Measurements from ENCODE around the gene INPP5A. TPM values are rescaled to one million over a fixed set of nuclear protein-coding genes. Genes with fewer than 3 reads are reported as not detected.
A peak's percentile ranks its signal among the peaks of the same experiment; 100 is the strongest.

INPP5A gene
- total RNA-seq, 1 donor from 2014 or later, result 30.6 TPM

DNA sequence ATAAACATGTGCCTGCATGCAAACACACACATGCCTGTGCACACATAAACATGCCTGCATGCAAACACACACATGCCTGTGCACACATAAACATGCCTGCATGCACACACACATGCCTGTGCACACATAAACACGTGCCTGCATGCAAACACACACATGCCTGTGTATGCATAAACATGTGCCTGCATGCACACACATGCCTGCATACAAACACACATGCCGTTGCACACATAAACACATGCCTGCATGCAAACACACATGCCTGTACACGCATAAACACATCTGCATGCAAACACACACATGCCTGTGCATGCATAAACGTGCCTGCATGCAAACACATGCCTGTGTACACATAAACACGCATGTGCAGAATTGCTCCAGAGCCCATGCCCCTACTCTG lies 226.0 kb downstream of the INPP5A start:
- H3K36me3 Mint-ChIP-seq (ENCODE audit: insufficient read depth), result peaks cover 34% of the 10 kb centered on the region
- peaks cover 5% of the 10 kb centered on the region for H3K9me3 Mint-ChIP-seq (ENCODE audit: low read depth)
- peaks cover 3% of the 10 kb centered on the region for H3K27me3 Mint-ChIP-seq
- H3K27ac Mint-ChIP-seq, result no peak overlapping the region
- DNase-seq (ENCODE audit: low spot score, unreplicated experiment), result no peak
- H3K4me3 Mint-ChIP-seq (ENCODE audit: low read depth), result no peak overlapping the region
- H3K4me1 Mint-ChIP-seq (ENCODE audit: low read depth), result peaks cover 20% of the 10 kb centered on the region
- no peak for TF ChIP-seq CTCF (IDR thresholded peaks at IDR 0.05; ENCODE audit: unreplicated experiment)

- H3K27me3 Mint-ChIP-seq, result peaks cover 3% of the 10 kb centered on the region
- H3K4me3 Mint-ChIP-seq (ENCODE audit: low read depth), result no peak overlapping the region
- peaks cover 5% of the 10 kb centered on the region for H3K9me3 Mint-ChIP-seq (ENCODE audit: low read depth)
- DNase-seq (ENCODE audit: low spot score, unreplicated experiment), result no peak
- H3K4me1 Mint-ChIP-seq (ENCODE audit: low read depth), result peaks cover 20% of the 10 kb centered on the region
- no peak for TF ChIP-seq CTCF (IDR thresholded peaks at IDR 0.05; ENCODE audit: unreplicated experiment)
- H3K27ac Mint-ChIP-seq, result no peak overlapping the region
- H3K36me3 Mint-ChIP-seq (ENCODE audit: insufficient read depth), result peaks cover 36% of the 10 kb centered on the region
Observed at GRCh38 chr10:132764108-132764507, 226.5 kb downstream of the INPP5A start.

GRCh38 chr10:132765435-132765834 lies 227.8 kb downstream of the INPP5A start:
- no peak for DNase-seq (ENCODE audit: low spot score, unreplicated experiment)
- peaks cover 3% of the 10 kb centered on the region for H3K27me3 Mint-ChIP-seq
- H3K9me3 Mint-ChIP-seq (ENCODE audit: low read depth), result peaks cover 5% of the 10 kb centered on the region
- TF ChIP-seq CTCF (IDR thresholded peaks at IDR 0.05; ENCODE audit: unreplicated experiment), result no peak
- H3K4me3 Mint-ChIP-seq (ENCODE audit: low read depth), result no peak overlapping the region
- H3K27ac Mint-ChIP-seq, result peak overlapping the region; percentile 41
- peaks cover 20% of the 10 kb centered on the region for H3K4me1 Mint-ChIP-seq (ENCODE audit: low read depth)
- peaks cover 41% of the 10 kb centered on the region for H3K36me3 Mint-ChIP-seq (ENCODE audit: insufficient read depth)

GRCh38 chr10:132766291-132766690 lies 228.7 kb downstream of the INPP5A start:
- Mint-ChIP-seq H3K27ac (no peak overlapping the region), H3K9me3 (ENCODE audit: low read depth) (peaks cover 5% of the 10 kb centered on the region), H3K4me3 (ENCODE audit: low read depth) (no peak overlapping the region), H3K27me3 (peaks cover 3% of the 10 kb centered on the region), H3K4me1 (ENCODE audit: low read depth) (peaks cover 20% of the 10 kb centered on the region), H3K36me3 (ENCODE audit: insufficient read depth) (peaks cover 41% of the 10 kb centered on the region)
- no peak for DNase-seq (ENCODE audit: low spot score, unreplicated experiment)
- no peak for TF ChIP-seq CTCF (IDR thresholded peaks at IDR 0.05; ENCODE audit: unreplicated experiment)

DNA sequence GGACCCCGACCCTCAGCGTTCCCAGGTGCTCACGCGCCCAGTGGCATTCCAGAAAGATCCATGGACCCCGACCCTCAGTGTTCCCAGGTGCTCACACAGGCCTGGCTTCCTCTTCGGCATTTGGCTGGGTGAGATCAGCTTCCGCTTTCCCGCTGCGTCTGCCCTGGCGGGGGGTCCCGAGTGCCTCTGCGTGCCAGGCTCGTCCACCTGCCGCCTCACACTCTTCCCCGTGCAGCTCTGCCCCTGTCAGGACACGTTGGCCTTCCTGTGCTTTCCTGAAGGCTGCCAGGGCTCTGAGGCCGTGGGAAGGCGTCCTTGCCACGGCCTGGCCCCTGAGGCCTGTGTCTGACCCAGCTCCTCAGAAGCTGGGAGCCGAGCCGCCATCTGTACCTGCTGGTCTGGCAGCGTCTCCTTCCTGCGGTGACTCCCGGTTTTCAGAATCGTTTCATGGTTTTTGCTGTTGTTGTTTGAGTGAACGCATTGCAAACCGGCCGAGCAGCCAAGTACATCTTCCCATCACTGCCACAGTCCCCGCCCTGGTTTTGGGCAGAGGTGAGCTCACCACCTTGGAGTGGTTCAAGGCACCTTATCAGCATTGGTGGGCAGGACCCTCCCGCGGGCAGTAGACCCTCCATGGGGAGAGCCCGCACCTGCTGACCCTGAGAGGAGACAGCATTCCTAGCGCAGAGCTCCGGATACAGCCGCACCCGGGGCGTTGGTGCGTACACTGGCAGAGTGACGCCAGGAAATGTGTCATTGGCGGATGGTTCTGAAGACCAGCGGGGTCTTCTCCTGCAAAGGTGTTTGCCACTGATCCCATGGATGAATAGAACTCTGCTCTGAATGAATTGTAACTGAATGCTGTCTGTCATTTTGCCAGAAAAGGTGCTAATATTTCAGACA lies 231.0 kb downstream of the INPP5A start:
- DNase-seq (ENCODE audit: low spot score, unreplicated experiment), result no peak
- no peak overlapping the region for H3K27ac Mint-ChIP-seq
- H3K4me3 Mint-ChIP-seq (ENCODE audit: low read depth), result no peak overlapping the region
- H3K9me3 Mint-ChIP-seq (ENCODE audit: low read depth), result no peaks in the 10 kb centered on the region
- peaks cover 3% of the 10 kb centered on the region for H3K27me3 Mint-ChIP-seq
- peaks cover 37% of the 10 kb centered on the region for H3K36me3 Mint-ChIP-seq (ENCODE audit: insufficient read depth)
- H3K4me1 Mint-ChIP-seq (ENCODE audit: low read depth), result peaks cover 22% of the 10 kb centered on the region
- TF ChIP-seq CTCF (IDR thresholded peaks at IDR 0.05; ENCODE audit: unreplicated experiment), result no peak

Measured in progenitor cell of endocrine pancreas (in vitro differentiated cells).